GM21367 (cell line): ENCODE results near the gene S1PR3.

Experiments
- ATAC-seq: cut with Tn5 transposase; IDR thresholded peaks from one replicate; pipeline ENCODE4 v1.9.1; 2021; ENCODE audit not compliant: unreplicated experiment

S1PR3 gene

GRCh38 chr9:89036383-89036782, 45.1 kb downstream of the S1PR3 start:
- ATAC-seq = no peak

- ATAC-seq = no peak
Measured at GRCh38 chr9:89036891-89037290, 45.6 kb downstream of the S1PR3 start.

- ATAC-seq = no peak
Measured at GRCh38 chr9:89037346-89037745, 46.1 kb downstream of the S1PR3 start.

- ATAC-seq = no peak
Measured at GRCh38 chr9:89037891-89038290, 46.6 kb downstream of the S1PR3 start.

- ATAC-seq = no peak
Measured at GRCh38 chr9:89038382-89039103, 47.3 kb downstream of the S1PR3 start.

GRCh38 chr9:89039104-89039465, 47.8 kb downstream of the S1PR3 start:
- no peak for ATAC-seq

GRCh38 chr9:89039664-89040063, 48.4 kb downstream of the S1PR3 start:
- no peak for ATAC-seq

GRCh38 chr9:89042984-89043383, 51.7 kb downstream of the S1PR3 start:
- ATAC-seq = no peak

- ATAC-seq = no peak
Measured at GRCh38 chr9:89044104-89044503, 52.8 kb downstream of the S1PR3 start.

- ATAC-seq = no peak
Measured at GRCh38 chr9:89044881-89045280, 53.6 kb downstream of the S1PR3 start.

GRCh38 chr9:89046832-89047231, 55.6 kb downstream of the S1PR3 start:
- no peak for ATAC-seq

- ATAC-seq = no peak
Measured at GRCh38 chr9:89047667-89048066, 56.4 kb downstream of the S1PR3 start.

GRCh38 chr9:89048616-89049015, 57.3 kb downstream of the S1PR3 start:
- ATAC-seq = no peak

GRCh38 chr9:89049646-89050045, 58.4 kb downstream of the S1PR3 start:
- no peak for ATAC-seq

GRCh38 chr9:89051421-89052025, 60.3 kb downstream of the S1PR3 start:
- ATAC-seq = no peak

GRCh38 chr9:89052470-89053097, 61.3 kb downstream of the S1PR3 start:
- ATAC-seq = no peak

- no peak for ATAC-seq
Measured at GRCh38 chr9:89053301-89053700, 62.0 kb downstream of the S1PR3 start.
